Right lobe of liver (tissue), 4 donors: ENCODE data around the gene GFOD1.

Source experiments
- POLR2A ChIP-seq: fragments of 450-650 bp; IDR thresholded peaks from one replicate; pipeline ENCODE4 v1.6.1; 2017; ENCODE audit warnings: antibody characterized with exemption, mild to moderate bottlenecking
- TF ChIP-seq, protein P1 (sequence below), 4 donors: fragments of 200-600 bp in 3 of 4; fragments of 450-650 bp in 1 of 4; IDR thresholded peaks; one replicate each; pipeline versions ENCODE4 v1.5.1 to v1.8.0; 2016 to 2022; ENCODE audit warnings: antibody characterized with exemption in 4 of 4, mild to moderate bottlenecking in 2 of 4
- donor health status: DM: no; HTN: no; CAD: no.
- donor health status: DM: no; HTN: no; CAD: no.
- donor health status: DM: no; HTN: yes; CAD: no.

DNA sequence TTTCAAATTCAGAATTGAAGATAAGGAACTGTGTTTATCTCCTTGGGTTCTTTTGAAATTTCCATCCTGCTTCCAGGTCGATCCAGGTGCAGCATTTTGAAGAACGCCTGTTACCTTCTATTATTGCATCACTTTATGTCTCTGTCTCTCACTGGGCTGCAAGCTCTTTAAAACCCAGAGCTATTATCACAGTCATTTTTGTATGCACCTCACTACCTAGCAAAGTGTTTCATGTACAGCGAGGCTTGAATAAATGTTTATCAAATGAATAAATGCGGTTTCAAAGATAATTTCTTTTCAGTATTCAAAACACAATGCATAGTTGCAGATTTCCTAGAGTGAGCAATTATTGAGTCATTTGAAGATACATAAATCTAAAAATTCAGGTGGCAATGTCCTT lies 34.2 kb downstream of the GFOD1 start:
- TF ChIP-seq POLR2A: no peak
- TF ChIP-seq, protein P1, sequence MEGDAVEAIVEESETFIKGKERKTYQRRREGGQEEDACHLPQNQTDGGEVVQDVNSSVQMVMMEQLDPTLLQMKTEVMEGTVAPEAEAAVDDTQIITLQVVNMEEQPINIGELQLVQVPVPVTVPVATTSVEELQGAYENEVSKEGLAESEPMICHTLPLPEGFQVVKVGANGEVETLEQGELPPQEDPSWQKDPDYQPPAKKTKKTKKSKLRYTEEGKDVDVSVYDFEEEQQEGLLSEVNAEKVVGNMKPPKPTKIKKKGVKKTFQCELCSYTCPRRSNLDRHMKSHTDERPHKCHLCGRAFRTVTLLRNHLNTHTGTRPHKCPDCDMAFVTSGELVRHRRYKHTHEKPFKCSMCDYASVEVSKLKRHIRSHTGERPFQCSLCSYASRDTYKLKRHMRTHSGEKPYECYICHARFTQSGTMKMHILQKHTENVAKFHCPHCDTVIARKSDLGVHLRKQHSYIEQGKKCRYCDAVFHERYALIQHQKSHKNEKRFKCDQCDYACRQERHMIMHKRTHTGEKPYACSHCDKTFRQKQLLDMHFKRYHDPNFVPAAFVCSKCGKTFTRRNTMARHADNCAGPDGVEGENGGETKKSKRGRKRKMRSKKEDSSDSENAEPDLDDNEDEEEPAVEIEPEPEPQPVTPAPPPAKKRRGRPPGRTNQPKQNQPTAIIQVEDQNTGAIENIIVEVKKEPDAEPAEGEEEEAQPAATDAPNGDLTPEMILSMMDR (IDR thresholded peaks at IDR 0.05): no peak
